Endothelial cell of umbilical vein (primary cell): ENCODE results near the gene RASGRF2. TPM values are rescaled to one million over a fixed set of nuclear protein-coding genes. Genes with fewer than 3 reads are reported as not detected.

ENCODE experiments used
- BruUV-seq: library from RNA; stranded (reverse); fragments of 400-500 nt; replicated peaks from 2 replicates; lab custom pipeline; 2021; lab: Mats Ljungman, UMichigan
- CTCF ChIA-PET: fragments of 300-600, 350-600 bp; sonication (Branson Sonifier 250); formaldehyde crosslinking; loops from one replicate; lab custom pipeline; 2021; ENCODE audit warnings: antibody characterized with exemption, inconsistent platforms; lab: Charles Lee
- POLR2A ChIA-PET: fragments of 300-600, 350-600 bp; sonication (Branson Sonifier 250); formaldehyde crosslinking; loops from one replicate; lab custom pipeline; 2021; ENCODE audit warnings: antibody characterized with exemption, inconsistent platforms; lab: Charles Lee
- DNase-seq: peaks from one replicate; pipeline ENCODE4 v3.0.0-alpha.2; 2011; ENCODE audit warnings: low read depth, low spot score
- FAIRE-seq: peaks from 2 replicates; lab custom pipeline; 2011; peaks lifted over from hg19 to GRCh38; lab: Jason Lieb, UNC
- H2AFZ ChIP-seq: 2 replicates; pipeline ENCODE4 v1.6.0; 2012; ENCODE audit warnings: low read depth, low read length, control low read depth, inconsistent platforms
- H3K27ac ChIP-seq: 2 replicates; pipeline ENCODE4 v1.5.1; 2011; ENCODE audit warnings: low read depth, mild to moderate bottlenecking, control low read depth, low read length, moderate library complexity; ENCODE audit not compliant: insufficient read depth
- H3K27me3 ChIP-seq, 2 experiments: 2 replicates each; pipeline versions ENCODE4 v1.6.0 to v1.6.1; 2011; ENCODE audit warnings: low read length in 2 of 2, mixed read lengths in 1 of 2; ENCODE audit not compliant: control insufficient read depth in 2 of 2, insufficient read depth in 2 of 2
- H3K36me3 ChIP-seq, 2 experiments: 2 replicates in 1 of 2; 3 replicates in 1 of 2; pipeline ENCODE4 v1.5.1; 2011; ENCODE audit warnings: low read length in 2 of 2, mild to moderate bottlenecking in 1 of 2, moderate library complexity in 1 of 2; ENCODE audit not compliant: control insufficient read depth in 2 of 2, insufficient read depth in 2 of 2; ENCODE audit errors: extremely low read depth in 1 of 2
- H3K4me1 ChIP-seq: 3 replicates; pipeline ENCODE4 v1.5.1; 2011; ENCODE audit warnings: mild to moderate bottlenecking, low read length; ENCODE audit not compliant: control insufficient read depth, insufficient read depth; ENCODE audit errors: extremely low read depth
- H3K4me2 ChIP-seq: 2 replicates; pipeline ENCODE4 v1.6.1; 2011; ENCODE audit warnings: low read length, control low read depth, mixed read lengths; ENCODE audit not compliant: insufficient read depth
- H3K4me3 ChIP-seq, 3 experiments: fragments of 200-600 bp in 1 of 3; sonication (generic), shearing (Covaris generic) in 1 of 3; replicated peaks in 1 of 3; 2 replicates each; pipeline ENCODE4 v1.5.1; 2011 to 2016; ENCODE audit warnings: control low read depth in 3 of 3, low read length in 3 of 3, mild to moderate bottlenecking in 2 of 3, inconsistent platforms in 1 of 3, low read depth in 1 of 3, moderate library complexity in 1 of 3; ENCODE audit not compliant: insufficient read depth in 1 of 3
- H3K79me2 ChIP-seq: 2 replicates; pipeline ENCODE4 v1.6.0; 2012; ENCODE audit warnings: low read length, inconsistent platforms; ENCODE audit not compliant: control insufficient read depth, insufficient read depth
- H3K9ac ChIP-seq: replicated peaks from 2 replicates; pipeline ENCODE3; 2011; ENCODE audit warnings: low read length, control low read depth; ENCODE audit not compliant: insufficient read depth; ENCODE audit errors: extremely low read depth
- H3K9me1 ChIP-seq: replicated peaks from 3 replicates; pipeline ENCODE4 v1.6.0; 2011; ENCODE audit warnings: mild to moderate bottlenecking, low read length; ENCODE audit not compliant: control insufficient read depth, insufficient read depth; ENCODE audit errors: extremely low read depth
- H3K9me3 ChIP-seq: replicated peaks from 2 replicates; pipeline ENCODE4 v1.5.1; 2012; ENCODE audit warnings: low read length, inconsistent platforms; ENCODE audit not compliant: control insufficient read depth, insufficient read depth
- H4K20me1 ChIP-seq: replicated peaks from 2 replicates; pipeline ENCODE3; 2011; ENCODE audit warnings: mild to moderate bottlenecking, low read length; ENCODE audit not compliant: control insufficient read depth, insufficient read depth; ENCODE audit errors: extremely low read depth
- CTCF ChIP-seq, 2 donors: IDR thresholded peaks; 1 replicate in 1 of 2; 2 replicates in 1 of 2; pipeline ENCODE4 v1.5.1; 2011; ENCODE audit warnings: low read length in 2 of 2, mild to moderate bottlenecking in 2 of 2, moderate library complexity in 2 of 2, control low read depth in 1 of 2, inconsistent platforms in 1 of 2, low read depth in 1 of 2; ENCODE audit not compliant: insufficient read depth in 1 of 2; ENCODE audit errors: extremely low read depth in 1 of 2
- EZH2 ChIP-seq: IDR thresholded peaks from 2 replicates; pipeline ENCODE4 v1.6.1; 2012; ENCODE audit warnings: borderline replicate concordance, low read depth, mild to moderate bottlenecking, moderate library complexity, low read length, inconsistent platforms; ENCODE audit not compliant: severe bottlenecking
- GATA2 ChIP-seq: IDR thresholded peaks from 2 replicates; pipeline ENCODE4 v1.7.0; 2011; ENCODE audit warnings: low read depth, mild to moderate bottlenecking, moderate library complexity, mixed read lengths, low read length; ENCODE audit not compliant: insufficient read length, insufficient read depth
- JUN ChIP-seq: IDR thresholded peaks from 2 replicates; pipeline ENCODE4 v1.6.1; 2011; ENCODE audit warnings: borderline replicate concordance, low read depth; ENCODE audit not compliant: insufficient read length, insufficient read depth
- MAX ChIP-seq: IDR thresholded peaks from 2 replicates; pipeline ENCODE4 v1.6.1; 2011; ENCODE audit not compliant: insufficient read depth, insufficient read length
- MYC ChIP-seq: IDR thresholded peaks from one replicate; pipeline ENCODE4 v1.6.1; 2011; ENCODE audit warnings: mild to moderate bottlenecking, low read depth, low read length
- POLR2A ChIP-seq: IDR thresholded peaks from 2 replicates; pipeline ENCODE4 v1.6.1; 2012; ENCODE audit warnings: low read depth, mild to moderate bottlenecking, control low read depth, low read length
- POLR2AphosphoS5 ChIP-seq: IDR thresholded peaks from 2 replicates; pipeline ENCODE4 v1.6.1; 2012; ENCODE audit warnings: low read depth, mild to moderate bottlenecking, control low read depth, low read length, moderate library complexity; ENCODE audit not compliant: insufficient read depth
- dilution Hi-C: fragments of 300-500 bp; cut with MboI; formaldehyde crosslinking; loops from one replicate; pipeline ENCODE4 v1.15.0; 2019; ENCODE audit warnings: low sequenced_read_pairs; ENCODE audit not compliant: extremely low pct_ligation_motif_present
- intact Hi-C: fragments of 100-400 bp; cut with micrococcal nuclease; formaldehyde crosslinking; loops from one replicate; pipeline ENCODE4 v1.10.0; 2022
- polyA plus RNA-seq, 4 experiments: library from polyadenylated mRNA; depleted of rRNA in 3 of 4; stranded (reverse) in 3 of 4; unstranded in 1 of 4; fragments of >200 nt; gene quantifications; 2 replicates each; pipeline versions ENCODE4 v1.2.1 to v1.2.3, GENCODE V29; 2011 to 2012; ENCODE audit warnings: missing spikeins in 1 of 4
- total RNA-seq: library from RNA; stranded (reverse); gene quantifications from 2 replicates; pipeline ENCODE4 v1.2.3, GENCODE V29; 2021

RASGRF2 gene
- total and polyA plus RNA-seq, 2 donors (not counting 3 experiments of a cell fraction or from before 2014, with no cell fraction given): 0.41 to 4.0 TPM

- H2AFZ ChIP-seq: no peak overlapping the region
- H3K4me2 ChIP-seq: no peak overlapping the region
- no peak overlapping the region for H3K9ac ChIP-seq
- dilution Hi-C loops (no loop called here), intact Hi-C loops (no loop called here)
- H4K20me1 ChIP-seq: no peaks in the 10 kb centered on the region
- FAIRE-seq (no peak), DNase-seq (no peak)
- no peaks in the 10 kb centered on the region for H3K4me1 ChIP-seq
- no peak overlapping the region for H3K4me3 ChIP-seq
- BruUV-seq: no TSS peak
- H3K27me3 ChIP-seq: no peaks in the 10 kb centered on the region
- H3K79me2 ChIP-seq: no peaks in the 10 kb centered on the region
- H3K9me3 ChIP-seq: no peaks in the 10 kb centered on the region
- H3K36me3 ChIP-seq: no peaks in the 10 kb centered on the region
- H3K9me1 ChIP-seq: no peaks in the 10 kb centered on the region
- no peak overlapping the region for H3K27ac ChIP-seq
- TF ChIP-seq MAX: no peak
- CTCF ChIA-PET: interaction anchor here (0.6 to 2.5 kb wide), 3 partner anchors 9 to 163 kb away, joined by 3 to 11 read pairs (median 3); no protein-coding TSS in a partner anchor
- POLR2A ChIA-PET: no interaction called here
Measured at GRCh38 chr5:81181576-81182316, 221.6 kb downstream of the RASGRF2 start.

GRCh38 chr5:81182396-81183390, 222.5 kb downstream of the RASGRF2 start:
- dilution Hi-C loops (no loop called here), intact Hi-C loops (no loop called here)
- H3K36me3 ChIP-seq: no peaks in the 10 kb centered on the region
- no peaks in the 10 kb centered on the region for H3K4me1 ChIP-seq
- BruUV-seq: no TSS peak
- no peaks in the 10 kb centered on the region for H3K9me1 ChIP-seq
- POLR2A ChIA-PET: no interaction called here
- no peak overlapping the region for H3K27ac ChIP-seq
- DNase-seq (no peak), FAIRE-seq (no peak)
- H3K9me3 ChIP-seq: no peaks in the 10 kb centered on the region
- no peaks in the 10 kb centered on the region for H4K20me1 ChIP-seq
- H3K9ac ChIP-seq: no peak overlapping the region
- H3K4me2 ChIP-seq: no peak overlapping the region
- no peaks in the 10 kb centered on the region for H3K79me2 ChIP-seq
- no peak for TF ChIP-seq MAX
- TF ChIP-seq CTCF (IDR thresholded peaks at IDR 0.05; ENCODE audit: extremely low read depth in 1 of 2, insufficient read depth in 1 of 2, low read depth in 1 of 2, low read length in 2 of 2): no peak
- TF ChIP-seq POLR2AphosphoS5: no peak
- TF ChIP-seq POLR2A: no peak
- TF ChIP-seq EZH2: no peak
- no peak for TF ChIP-seq JUN
- TF ChIP-seq GATA2: no peak
- no peak for TF ChIP-seq MYC
- CTCF ChIA-PET: interaction anchor here (2.5 kb wide), 1 partner anchor 12 kb away, joined by 11 read pairs; no protein-coding TSS in a partner anchor
- H3K27me3 ChIP-seq: no peaks in the 10 kb centered on the region
- H2AFZ ChIP-seq: no peak overlapping the region
- no peak overlapping the region for H3K4me3 ChIP-seq
